Ovary (tissue), 3 donors: ENCODE measurements around the gene CELA3B.

ENCODE experiments used
- EP300 ChIP-seq: sonication (generic); formaldehyde crosslinking; IDR thresholded peaks from one replicate; pipeline ENCODE4 v1.6.1; 2017; ENCODE audit warnings: antibody characterized with exemption
- POLR2A ChIP-seq: fragments of 450-650 bp; IDR thresholded peaks from one replicate; pipeline ENCODE4 v1.6.1; 2017; ENCODE audit warnings: antibody characterized with exemption, mild to moderate bottlenecking, moderate library complexity
- TF ChIP-seq, protein P1 (sequence below), 3 donors: fragments of 450-650 bp in 2 of 3; fragments of 200-600 bp in 1 of 3; IDR thresholded peaks; one replicate each; pipeline versions ENCODE4 v1.5.1 to v1.8.0; 2016 to 2022; ENCODE audit warnings: antibody characterized with exemption in 3 of 3, mild to moderate bottlenecking in 1 of 3
- donor health status: DM: no; HTN: no; CAD: no.

DNA sequence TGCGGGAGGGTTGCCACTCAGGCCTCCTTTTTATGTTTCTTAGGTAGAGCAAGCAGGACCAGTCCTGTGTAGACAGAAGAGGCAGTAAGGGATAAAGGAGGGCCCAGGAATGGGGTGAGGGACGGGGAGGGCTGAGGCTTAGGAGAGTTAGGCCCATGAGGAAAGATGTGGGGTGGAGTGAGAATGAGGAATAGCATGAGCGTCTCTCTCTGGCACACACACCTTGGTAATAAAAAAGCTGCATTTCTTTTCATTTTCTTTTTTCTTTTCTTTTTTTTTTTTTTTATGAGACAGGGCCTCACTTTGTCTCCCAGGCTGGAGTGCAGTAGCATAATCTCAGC lies 32.1 kb upstream of the CELA3B start:
- TF ChIP-seq, protein P1, sequence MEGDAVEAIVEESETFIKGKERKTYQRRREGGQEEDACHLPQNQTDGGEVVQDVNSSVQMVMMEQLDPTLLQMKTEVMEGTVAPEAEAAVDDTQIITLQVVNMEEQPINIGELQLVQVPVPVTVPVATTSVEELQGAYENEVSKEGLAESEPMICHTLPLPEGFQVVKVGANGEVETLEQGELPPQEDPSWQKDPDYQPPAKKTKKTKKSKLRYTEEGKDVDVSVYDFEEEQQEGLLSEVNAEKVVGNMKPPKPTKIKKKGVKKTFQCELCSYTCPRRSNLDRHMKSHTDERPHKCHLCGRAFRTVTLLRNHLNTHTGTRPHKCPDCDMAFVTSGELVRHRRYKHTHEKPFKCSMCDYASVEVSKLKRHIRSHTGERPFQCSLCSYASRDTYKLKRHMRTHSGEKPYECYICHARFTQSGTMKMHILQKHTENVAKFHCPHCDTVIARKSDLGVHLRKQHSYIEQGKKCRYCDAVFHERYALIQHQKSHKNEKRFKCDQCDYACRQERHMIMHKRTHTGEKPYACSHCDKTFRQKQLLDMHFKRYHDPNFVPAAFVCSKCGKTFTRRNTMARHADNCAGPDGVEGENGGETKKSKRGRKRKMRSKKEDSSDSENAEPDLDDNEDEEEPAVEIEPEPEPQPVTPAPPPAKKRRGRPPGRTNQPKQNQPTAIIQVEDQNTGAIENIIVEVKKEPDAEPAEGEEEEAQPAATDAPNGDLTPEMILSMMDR (IDR thresholded peaks at IDR 0.05): no peak
- TF ChIP-seq EP300 (no peak), POLR2A (no peak)
